T-helper 1 cell treated with Interleukin-12 subunit alpha and Interleukin-12 subunit beta and Interleukin-4 antibody, amounts not matched to agents 30 μg/mL and 1 μg/mL, for 36 hours (primary cell): ENCODE data around the gene CLN6.
A peak's percentile ranks its signal among the peaks of the same experiment; 100 is the strongest.

Experiments
- H3K27ac Mint-ChIP-seq: one replicate; pipeline ENCODE4 v1.8.0; 2021; ENCODE audit warnings: mild to moderate bottlenecking, mixed read lengths
- H3K27me3 Mint-ChIP-seq: one replicate; pipeline ENCODE4 v1.8.0; 2021; ENCODE audit warnings: low read depth, mixed read lengths
- H3K36me3 Mint-ChIP-seq: one replicate; pipeline ENCODE4 v1.8.0; 2021; ENCODE audit warnings: low read depth, mixed read lengths
- H3K4me1 Mint-ChIP-seq: one replicate; pipeline ENCODE4 v1.8.0; 2021; ENCODE audit warnings: low read depth, mixed read lengths
- H3K4me3 Mint-ChIP-seq: one replicate; pipeline ENCODE4 v1.8.0; 2021; ENCODE audit warnings: mild to moderate bottlenecking, moderate library complexity, mixed read lengths
- H3K9me3 Mint-ChIP-seq: one replicate; pipeline ENCODE4 v1.8.0; 2021; ENCODE audit warnings: mixed read lengths

CLN6 gene

GRCh38 chr15:68229386-68230156 lies at the start of gene CLN6:
Gene CLN6, minus strand, starts transcription at chr15:68229728. Its CDS starts 144 bp downstream, at chr15:68229584.
- Mint-ChIP-seq H3K36me3 (peaks cover 7% of the 10 kb centered on the region), H3K9me3 (no peaks in the 10 kb centered on the region)

GRCh38 chr15:68278595-68279405 lies 49.3 kb upstream of the CLN6 start:
- Mint-ChIP-seq H3K4me1 (peaks cover 36% of the 10 kb centered on the region), H3K9me3 (no peaks in the 10 kb centered on the region), H3K27ac (peak overlapping the region; percentile 92), H3K4me3 (peak overlapping the region; percentile 97), H3K36me3 (peaks cover 16% of the 10 kb centered on the region), H3K27me3 (no peaks in the 10 kb centered on the region)

More at GRCh38 chr15:68229386-68230156, at the start of gene CLN6:
- H3K4me3 Mint-ChIP-seq: peak within 1 kb of the TSS; percentile 92
- peaks cover 37% of the 10 kb centered on the region for H3K4me1 Mint-ChIP-seq
- H3K27me3 Mint-ChIP-seq: peaks cover 4% of the 10 kb centered on the region
- peak within 1 kb of the TSS; percentile 86 for H3K27ac Mint-ChIP-seq

GRCh38 chr15:68278345-68278594 lies 48.7 kb upstream of the CLN6 start:
- peaks cover 2% of the 10 kb centered on the region for H3K27me3 Mint-ChIP-seq
- peak overlapping the region; percentile 97 for H3K4me3 Mint-ChIP-seq
- peaks cover 36% of the 10 kb centered on the region for H3K4me1 Mint-ChIP-seq
- H3K36me3 Mint-ChIP-seq: peaks cover 16% of the 10 kb centered on the region
- H3K27ac Mint-ChIP-seq: peak overlapping the region; percentile 92
- H3K9me3 Mint-ChIP-seq: no peaks in the 10 kb centered on the region

GRCh38 chr15:68277603-68278344 lies 48.2 kb upstream of the CLN6 start, which contains the start of gene FEM1B:
Gene FEM1B, plus strand, starts transcription at chr15:68277745. Its CDS starts 673 bp downstream, at chr15:68278418.
- peaks cover 16% of the 10 kb centered on the region for H3K36me3 Mint-ChIP-seq
- H3K27me3 Mint-ChIP-seq: peaks cover 3% of the 10 kb centered on the region
- H3K9me3 Mint-ChIP-seq: no peaks in the 10 kb centered on the region
- H3K4me1 Mint-ChIP-seq: peaks cover 36% of the 10 kb centered on the region
- peak within 1 kb of the TSS; percentile 95 for H3K27ac Mint-ChIP-seq
- peak within 1 kb of the TSS; percentile 97 for H3K4me3 Mint-ChIP-seq

- H3K27ac Mint-ChIP-seq: peak overlapping the region; percentile 95
- H3K36me3 Mint-ChIP-seq: peaks cover 16% of the 10 kb centered on the region
- H3K4me3 Mint-ChIP-seq: peak overlapping the region; percentile 97
- H3K4me1 Mint-ChIP-seq: peaks cover 33% of the 10 kb centered on the region
- peaks cover 3% of the 10 kb centered on the region for H3K27me3 Mint-ChIP-seq
- H3K9me3 Mint-ChIP-seq: no peaks in the 10 kb centered on the region
Observed at GRCh38 chr15:68277131-68277602, 47.6 kb upstream of the CLN6 start.

GRCh38 chr15:68276668-68277067 lies 47.1 kb upstream of the CLN6 start:
- Mint-ChIP-seq H3K27ac (peak overlapping the region; percentile 95), H3K4me1 (peaks cover 28% of the 10 kb centered on the region), H3K9me3 (no peaks in the 10 kb centered on the region), H3K4me3 (peak overlapping the region; percentile 97), H3K36me3 (peaks cover 11% of the 10 kb centered on the region), H3K27me3 (peaks cover 3% of the 10 kb centered on the region)

- no peak overlapping the region for H3K4me3 Mint-ChIP-seq
- no peak overlapping the region for H3K27ac Mint-ChIP-seq
- H3K9me3 Mint-ChIP-seq: no peaks in the 10 kb centered on the region
Observed at GRCh38 chr15:68275165-68275746, 45.7 kb upstream of the CLN6 start.

GRCh38 chr15:68274201-68274848 lies 44.8 kb upstream of the CLN6 start:
- H3K9me3 Mint-ChIP-seq: no peaks in the 10 kb centered on the region
- H3K36me3 Mint-ChIP-seq: peaks cover 3% of the 10 kb centered on the region
- no peak overlapping the region for H3K4me3 Mint-ChIP-seq
- peaks cover 13% of the 10 kb centered on the region for H3K4me1 Mint-ChIP-seq
- peaks cover 6% of the 10 kb centered on the region for H3K27me3 Mint-ChIP-seq
- H3K27ac Mint-ChIP-seq: no peak overlapping the region

More at GRCh38 chr15:68275165-68275746, 45.7 kb upstream of the CLN6 start:
- Mint-ChIP-seq H3K4me1 (peaks cover 23% of the 10 kb centered on the region), H3K27me3 (peaks cover 3% of the 10 kb centered on the region), H3K36me3 (peaks cover 8% of the 10 kb centered on the region)

- H3K9me3 Mint-ChIP-seq: no peaks in the 10 kb centered on the region
- H3K36me3 Mint-ChIP-seq: peaks cover 1% of the 10 kb centered on the region
- peaks cover 10% of the 10 kb centered on the region for H3K4me1 Mint-ChIP-seq
- H3K27me3 Mint-ChIP-seq: peaks cover 17% of the 10 kb centered on the region
- no peak overlapping the region for H3K4me3 Mint-ChIP-seq
- H3K27ac Mint-ChIP-seq: no peak overlapping the region
Observed at GRCh38 chr15:68272721-68273271, 43.3 kb upstream of the CLN6 start.

- H3K36me3 Mint-ChIP-seq: no peaks in the 10 kb centered on the region
- H3K4me3 Mint-ChIP-seq: no peak overlapping the region
- H3K4me1 Mint-ChIP-seq: peaks cover 7% of the 10 kb centered on the region
- H3K27ac Mint-ChIP-seq: no peak overlapping the region
- H3K27me3 Mint-ChIP-seq: peaks cover 25% of the 10 kb centered on the region
- no peaks in the 10 kb centered on the region for H3K9me3 Mint-ChIP-seq
Observed at GRCh38 chr15:68271854-68272471, 42.4 kb upstream of the CLN6 start.

- Mint-ChIP-seq H3K4me1 (no peaks in the 10 kb centered on the region), H3K36me3 (no peaks in the 10 kb centered on the region), H3K9me3 (no peaks in the 10 kb centered on the region), H3K27ac (no peak overlapping the region), H3K4me3 (no peak overlapping the region), H3K27me3 (peaks cover 46% of the 10 kb centered on the region)
Observed at GRCh38 chr15:68268405-68268804, 38.9 kb upstream of the CLN6 start.

- Mint-ChIP-seq H3K27me3 (peaks cover 57% of the 10 kb centered on the region), H3K4me1 (no peaks in the 10 kb centered on the region), H3K27ac (no peak overlapping the region)
Observed at GRCh38 chr15:68265674-68266073, 36.1 kb upstream of the CLN6 start.

GRCh38 chr15:68265081-68265480 lies 35.6 kb upstream of the CLN6 start:
- peaks cover 57% of the 10 kb centered on the region for H3K27me3 Mint-ChIP-seq
- H3K27ac Mint-ChIP-seq: no peak overlapping the region
- H3K36me3 Mint-ChIP-seq: no peaks in the 10 kb centered on the region
- H3K9me3 Mint-ChIP-seq: no peaks in the 10 kb centered on the region
- H3K4me3 Mint-ChIP-seq: no peak overlapping the region
- H3K4me1 Mint-ChIP-seq: no peaks in the 10 kb centered on the region

More at GRCh38 chr15:68265674-68266073, 36.1 kb upstream of the CLN6 start:
- no peak overlapping the region for H3K4me3 Mint-ChIP-seq
- no peaks in the 10 kb centered on the region for H3K36me3 Mint-ChIP-seq
- H3K9me3 Mint-ChIP-seq: no peaks in the 10 kb centered on the region
